Thyroid gland (tissue), 4 donors: ENCODE measurements around the gene TBC1D22A.

Experiments
- POLR2A ChIP-seq, 2 donors: fragments of 450-650 bp; IDR thresholded peaks; one replicate each; pipeline ENCODE4 v1.6.1; 2017; ENCODE audit warnings: antibody characterized with exemption in 2 of 2, mild to moderate bottlenecking in 2 of 2, moderate library complexity in 1 of 2
- TF ChIP-seq, protein P1 (sequence below), 6 experiments: fragments of 200-600 bp in 3 of 6; fragments of 450-650 bp in 3 of 6; sonication (generic) in 3 of 6; IDR thresholded peaks; one replicate each; pipeline ENCODE4 v1.5.1; 2016 to 2019; ENCODE audit warnings: antibody characterized with exemption in 6 of 6, mild to moderate bottlenecking in 2 of 6, inconsistent platforms in 1 of 6, moderate library complexity in 1 of 6

DNA sequence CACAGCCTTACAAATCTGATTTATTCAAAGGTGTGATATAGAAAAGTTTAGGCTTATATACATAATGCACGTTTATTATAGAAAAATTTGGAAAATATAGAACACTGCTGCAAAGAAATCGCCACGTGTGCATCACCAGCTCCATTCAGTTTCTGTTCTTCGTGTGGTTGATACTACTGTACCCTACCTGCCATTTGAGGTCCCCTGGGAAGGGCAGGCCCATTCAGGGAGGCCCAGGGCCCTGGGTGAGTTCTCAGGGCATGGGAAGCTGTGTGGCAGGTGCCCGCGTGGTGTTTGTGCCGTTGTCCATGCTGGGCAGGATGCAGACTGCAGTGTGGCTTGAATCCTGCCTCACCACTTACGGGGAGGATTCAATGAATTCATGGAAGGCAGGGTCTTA lies 60.8 kb downstream of the TBC1D22A start:
- TF ChIP-seq, protein P1, sequence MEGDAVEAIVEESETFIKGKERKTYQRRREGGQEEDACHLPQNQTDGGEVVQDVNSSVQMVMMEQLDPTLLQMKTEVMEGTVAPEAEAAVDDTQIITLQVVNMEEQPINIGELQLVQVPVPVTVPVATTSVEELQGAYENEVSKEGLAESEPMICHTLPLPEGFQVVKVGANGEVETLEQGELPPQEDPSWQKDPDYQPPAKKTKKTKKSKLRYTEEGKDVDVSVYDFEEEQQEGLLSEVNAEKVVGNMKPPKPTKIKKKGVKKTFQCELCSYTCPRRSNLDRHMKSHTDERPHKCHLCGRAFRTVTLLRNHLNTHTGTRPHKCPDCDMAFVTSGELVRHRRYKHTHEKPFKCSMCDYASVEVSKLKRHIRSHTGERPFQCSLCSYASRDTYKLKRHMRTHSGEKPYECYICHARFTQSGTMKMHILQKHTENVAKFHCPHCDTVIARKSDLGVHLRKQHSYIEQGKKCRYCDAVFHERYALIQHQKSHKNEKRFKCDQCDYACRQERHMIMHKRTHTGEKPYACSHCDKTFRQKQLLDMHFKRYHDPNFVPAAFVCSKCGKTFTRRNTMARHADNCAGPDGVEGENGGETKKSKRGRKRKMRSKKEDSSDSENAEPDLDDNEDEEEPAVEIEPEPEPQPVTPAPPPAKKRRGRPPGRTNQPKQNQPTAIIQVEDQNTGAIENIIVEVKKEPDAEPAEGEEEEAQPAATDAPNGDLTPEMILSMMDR (IDR thresholded peaks at IDR 0.05), result no peak
- TF ChIP-seq POLR2A (IDR thresholded peaks at IDR 0.05), result no peak
